HG03097 (cell line): Measurements from ENCODE around the gene G3BP2.
"Not testable (repeated sequence)": the region's sequence is repeated elsewhere in the genome, so short reads cannot be mapped to it uniquely, and the experiment has no call there.

Source experiments
- ATAC-seq: cut with Tn5 transposase; IDR thresholded peaks from one replicate; pipeline ENCODE4 v1.9.1; 2021; ENCODE audit not compliant: unreplicated experiment, low FRiP score

G3BP2 gene

DNA sequence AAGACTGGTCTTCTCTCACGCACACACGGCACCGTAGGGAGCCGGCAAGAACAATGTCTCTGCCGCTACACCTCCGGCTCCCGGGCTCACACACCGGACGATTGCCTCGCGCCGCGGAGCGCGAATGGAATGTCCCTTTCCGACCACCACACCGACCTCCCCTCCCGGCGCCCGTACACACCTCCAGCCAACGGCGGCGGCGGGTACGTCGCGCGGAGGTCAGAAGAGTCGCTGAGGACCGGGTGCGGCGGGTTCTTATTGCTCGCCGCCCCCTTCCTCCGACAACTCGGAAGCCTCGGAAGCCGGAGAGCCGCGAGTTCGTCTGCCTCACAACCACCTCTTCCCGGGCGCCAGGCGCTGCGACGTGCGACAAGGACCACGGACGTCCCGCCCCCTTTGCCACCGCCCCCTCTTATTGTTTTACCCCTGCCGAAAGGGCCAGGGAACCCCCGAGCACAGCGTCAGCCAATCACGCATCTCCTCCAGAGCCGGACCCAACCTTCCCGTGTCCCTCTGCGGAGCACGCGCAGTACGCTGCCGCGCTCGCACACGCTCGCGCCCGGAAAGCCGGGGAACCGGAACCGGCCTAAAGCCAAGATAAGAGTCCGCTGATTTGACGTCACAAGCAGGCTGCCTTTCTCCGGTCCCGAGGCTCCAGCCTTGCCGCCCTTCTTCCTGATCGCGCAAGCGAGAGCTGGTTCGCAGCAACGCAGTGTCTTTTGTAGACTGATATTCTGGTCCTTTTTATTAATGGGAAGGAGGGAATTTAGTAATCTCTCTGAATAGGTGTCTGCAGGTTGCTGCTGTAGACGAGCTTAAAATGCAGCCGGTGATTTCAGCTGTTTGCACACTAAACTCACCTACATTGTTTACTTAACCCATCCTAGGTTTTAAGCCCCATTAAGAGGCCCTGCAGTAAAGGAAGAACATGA lies at the start of gene G3BP2:
Gene G3BP2 (minus strand): TSS at position 385 of the 932 bp plus-strand sequence. CDS start 11,386 bp downstream, outside the sequence.
- peak; percentile 92 for ATAC-seq

DNA sequence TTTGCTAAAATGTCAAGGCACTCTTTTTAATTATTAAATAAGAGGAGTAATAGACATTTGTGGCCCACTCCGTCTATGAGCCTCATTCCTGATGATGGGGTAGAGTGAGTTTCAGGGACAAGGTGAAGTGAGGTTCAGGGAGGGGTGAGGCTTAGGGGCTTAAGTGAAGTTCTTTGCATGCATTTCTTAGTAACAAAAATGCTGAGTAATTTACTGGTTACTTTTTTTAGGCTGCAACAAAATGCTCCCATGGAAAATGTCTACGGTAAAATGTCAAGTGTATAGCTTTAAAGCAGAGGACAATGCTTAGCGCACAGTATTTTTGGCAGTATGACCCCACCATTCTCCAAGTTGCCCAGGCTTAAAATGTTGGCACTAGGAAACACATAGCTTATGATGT lies 49.2 kb upstream of the G3BP2 start:
- ATAC-seq, result no peak

DNA sequence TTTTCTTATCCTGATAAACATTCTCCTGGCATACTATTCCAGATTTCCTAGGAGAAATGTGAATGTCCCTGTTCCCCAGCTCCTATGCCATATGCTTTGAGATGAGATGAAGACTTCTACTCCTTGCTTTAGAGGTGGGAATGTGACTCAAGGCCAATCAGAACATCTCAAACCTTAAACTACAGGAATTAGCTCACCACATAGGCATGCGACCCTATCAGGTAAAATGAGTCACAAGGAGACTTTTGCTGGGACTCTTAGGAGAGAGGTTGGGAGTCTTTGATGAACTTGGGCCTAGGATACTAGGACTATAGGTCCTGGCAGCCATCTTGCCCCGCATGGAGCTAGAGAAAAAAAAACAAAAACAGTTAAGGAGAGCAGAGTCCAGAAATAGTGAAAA lies 45.3 kb upstream of the G3BP2 start:
- ATAC-seq, result no peak

DNA sequence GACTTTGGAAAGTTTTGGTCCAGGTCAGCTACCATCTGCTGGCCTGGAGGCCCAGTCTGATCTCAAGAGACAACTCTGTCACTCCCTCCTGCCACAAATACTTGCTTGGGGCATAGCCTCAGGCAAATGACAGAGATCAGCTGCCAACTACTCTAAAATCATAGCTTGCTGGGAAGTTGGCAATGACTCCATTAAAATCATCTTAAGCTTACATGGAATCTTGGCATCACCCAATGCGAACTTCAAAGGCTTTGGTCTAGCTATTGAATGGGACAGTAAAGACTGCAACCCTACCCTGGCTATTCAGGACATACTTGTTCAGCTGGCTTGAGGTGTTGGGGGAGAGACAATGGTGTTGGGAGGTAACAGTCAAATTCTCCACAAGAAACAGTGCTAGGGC lies 44.2 kb upstream of the G3BP2 start:
- ATAC-seq, result no peak

DNA sequence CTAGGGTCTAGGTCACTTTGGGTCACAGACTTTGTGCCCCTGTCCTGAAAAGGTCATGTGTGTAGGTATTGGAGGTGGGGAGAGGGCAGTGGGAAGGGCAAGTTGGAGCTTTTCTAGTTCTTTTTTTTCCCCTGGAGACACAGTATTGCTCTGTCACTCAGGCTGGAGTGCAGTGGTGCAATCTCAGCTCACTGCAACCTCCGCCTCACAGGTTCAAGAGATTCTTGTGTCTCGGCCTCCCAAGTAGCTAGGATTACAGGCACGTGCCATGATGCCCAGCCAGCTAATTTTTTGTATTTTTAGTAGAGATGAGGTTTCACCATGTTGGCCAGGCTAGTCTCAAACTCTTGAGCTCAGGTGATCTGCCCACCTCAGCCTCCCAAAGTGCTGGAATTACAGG lies 42.8 kb upstream of the G3BP2 start:
- not testable (repeated sequence) for ATAC-seq

DNA sequence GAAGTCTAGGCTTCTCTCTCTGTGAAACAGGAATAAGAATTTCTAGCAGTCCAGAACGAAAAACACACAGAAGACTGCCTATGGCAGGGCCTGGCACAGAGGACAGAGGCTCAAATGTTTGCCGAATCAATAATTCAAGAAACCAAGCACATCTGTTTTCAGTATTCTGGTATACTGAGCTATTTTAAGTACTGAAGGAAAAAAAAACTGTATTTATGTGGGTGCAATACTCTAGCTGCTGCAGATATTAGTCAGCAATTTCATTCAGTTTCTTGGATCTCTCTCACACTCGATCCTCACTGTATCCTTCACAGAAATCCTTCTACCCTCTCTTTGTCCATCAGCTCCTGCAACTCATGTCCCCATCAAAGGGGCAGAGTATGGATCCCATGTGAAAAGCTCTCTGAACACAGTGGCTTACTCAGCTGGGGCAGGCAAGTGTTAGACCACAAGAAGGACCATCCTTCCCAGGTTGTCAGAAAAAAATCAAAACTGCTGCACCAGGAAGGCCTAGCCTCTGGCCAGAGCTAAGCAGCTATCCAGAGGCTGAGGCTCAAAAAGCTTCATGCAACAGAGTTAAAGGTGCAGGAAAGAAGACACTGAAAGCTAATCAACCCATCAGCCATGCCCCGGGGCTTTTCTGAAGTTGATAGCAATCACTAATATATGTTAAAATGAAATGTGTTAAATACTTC lies 42.0 kb upstream of the G3BP2 start:
- ATAC-seq, result no peak

DNA sequence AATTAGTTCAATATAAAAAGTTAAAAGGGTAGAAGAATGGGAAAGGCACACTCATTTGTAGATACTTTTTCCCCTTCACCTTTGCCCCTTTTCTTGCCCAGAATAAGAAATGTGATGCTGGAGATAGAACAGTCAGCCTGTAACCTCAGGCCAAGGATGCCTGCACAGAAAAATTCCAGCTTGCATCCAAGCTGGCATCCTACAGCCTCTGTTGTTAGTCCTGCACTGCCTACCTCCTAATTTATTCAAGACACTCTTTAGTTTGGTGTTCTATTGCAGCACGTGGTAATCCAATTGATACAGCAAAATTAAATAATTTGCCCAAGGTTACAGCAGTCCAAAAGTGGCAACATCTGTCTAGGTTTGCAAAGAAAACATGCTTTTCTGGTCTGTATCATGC lies 41.5 kb upstream of the G3BP2 start:
- no peak for ATAC-seq

DNA sequence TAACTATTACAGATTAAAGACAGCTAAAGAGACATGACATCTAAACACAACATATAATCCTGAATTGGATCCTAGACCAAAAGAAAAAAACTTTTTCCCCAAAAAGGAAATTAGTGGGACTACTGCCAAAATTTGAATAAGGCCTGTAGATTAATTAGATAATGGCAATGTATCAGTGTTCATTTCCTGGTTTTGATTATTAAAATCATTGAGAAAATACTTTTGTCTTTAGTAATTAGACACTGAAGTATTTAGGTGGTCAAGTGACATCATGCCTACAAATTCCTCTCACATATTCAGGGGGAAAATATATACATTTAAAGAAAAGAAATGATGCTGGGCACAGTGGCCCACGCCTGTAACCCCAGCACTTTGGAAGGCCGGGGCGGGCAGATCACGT lies 40.8 kb upstream of the G3BP2 start:
- ATAC-seq, result no peak

DNA sequence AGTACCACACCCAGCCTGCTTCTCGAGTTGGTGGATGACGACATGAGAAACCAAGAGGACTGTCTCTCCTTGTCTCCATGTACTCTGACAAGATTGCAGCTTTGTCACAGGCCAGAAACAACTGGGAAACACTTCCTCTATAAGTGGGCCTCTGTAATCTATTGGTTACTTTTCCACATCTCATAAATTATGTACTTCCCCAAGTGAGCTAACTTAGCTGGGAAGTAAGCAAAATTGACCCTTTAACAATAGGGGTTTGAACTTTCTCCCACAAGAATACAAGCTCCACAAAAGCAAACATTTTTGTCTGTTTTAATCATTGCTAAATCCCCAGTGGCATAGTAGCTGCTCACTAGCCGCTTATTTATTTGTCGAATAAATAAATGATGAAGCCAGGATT lies 37.0 kb upstream of the G3BP2 start:
- ATAC-seq, result no peak

DNA sequence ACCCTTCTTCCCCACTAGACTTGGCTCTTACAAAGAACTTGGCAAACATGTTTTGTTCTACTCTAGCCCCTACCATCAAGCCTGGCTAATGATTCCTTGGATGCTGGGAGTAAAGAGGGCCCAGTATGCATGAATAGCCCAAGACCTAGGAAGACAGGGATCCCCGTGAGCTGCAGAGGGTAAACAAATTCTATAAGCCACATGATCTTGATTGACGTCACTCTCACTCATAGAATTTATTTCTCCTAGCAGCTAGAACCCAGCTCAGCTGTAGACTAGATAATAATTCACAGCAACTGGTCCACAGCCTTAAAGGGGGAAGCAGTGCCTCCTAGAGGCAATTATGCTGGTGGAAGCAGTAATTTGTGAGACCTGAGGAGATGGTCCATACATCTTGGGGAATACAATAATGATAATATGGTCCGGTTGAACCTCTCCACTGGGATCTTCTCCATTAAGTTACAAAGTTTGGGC lies 35.0 kb upstream of the G3BP2 start:
- no peak for ATAC-seq

DNA sequence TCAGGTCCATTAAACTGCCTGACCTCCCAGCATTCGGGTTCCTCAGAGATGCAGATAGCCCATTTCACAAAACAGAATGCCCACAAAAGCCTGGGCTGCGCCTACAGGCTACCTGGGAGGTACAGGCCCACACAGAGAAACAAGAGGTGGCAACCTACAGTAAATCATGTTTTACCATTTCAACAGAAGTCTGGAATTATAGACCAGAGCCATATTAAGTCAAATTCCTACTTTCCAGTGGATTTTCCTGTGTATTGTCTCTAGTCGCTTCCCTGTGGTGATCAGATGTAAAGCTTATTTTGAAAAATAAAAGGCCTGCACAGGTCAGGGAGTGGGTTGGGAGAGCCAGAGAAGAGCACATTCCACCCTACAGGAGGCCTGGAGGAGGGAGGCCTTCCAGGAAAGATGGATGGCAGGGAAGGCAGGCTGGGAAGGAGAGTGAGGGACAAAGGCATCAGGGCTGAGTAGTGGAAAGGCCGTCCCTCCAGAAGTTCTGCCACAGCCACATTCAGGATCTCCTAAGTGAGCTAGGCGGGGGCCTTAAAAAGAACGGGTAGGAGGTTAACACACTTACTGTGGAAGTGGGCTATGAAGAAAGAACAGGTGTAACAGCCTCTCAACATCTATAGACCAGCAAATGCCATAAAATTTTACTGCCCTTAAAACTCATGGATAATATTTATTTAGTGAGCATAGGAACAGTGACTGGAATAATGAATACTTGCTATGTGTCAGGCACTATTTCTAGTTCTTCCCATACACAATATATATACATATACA lies 32.2 kb upstream of the G3BP2 start:
- ATAC-seq, result no peak

DNA sequence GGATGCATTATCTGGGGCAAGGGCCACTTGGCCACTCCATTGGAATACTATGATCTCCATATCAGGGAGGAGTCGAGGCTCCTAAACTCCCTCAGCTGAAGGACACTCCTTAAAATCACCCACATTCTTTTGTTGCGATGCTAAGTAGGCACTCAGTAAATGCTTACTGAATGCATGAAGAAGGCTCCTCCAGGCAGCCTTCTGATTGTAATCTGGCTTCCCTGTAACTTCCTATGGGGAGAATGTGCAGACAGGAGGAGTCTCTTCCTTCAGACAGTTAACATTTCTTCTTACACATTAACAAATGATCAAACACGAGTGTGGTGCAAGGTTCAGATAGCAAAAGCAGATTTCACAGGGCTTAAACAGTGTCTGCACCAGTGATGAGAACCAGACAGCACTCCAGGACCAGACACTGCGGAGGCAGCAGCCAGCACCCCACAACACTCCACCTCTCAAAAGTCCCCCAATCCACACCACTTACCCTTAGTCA lies 29.8 kb upstream of the G3BP2 start:
- ATAC-seq, result no peak

DNA sequence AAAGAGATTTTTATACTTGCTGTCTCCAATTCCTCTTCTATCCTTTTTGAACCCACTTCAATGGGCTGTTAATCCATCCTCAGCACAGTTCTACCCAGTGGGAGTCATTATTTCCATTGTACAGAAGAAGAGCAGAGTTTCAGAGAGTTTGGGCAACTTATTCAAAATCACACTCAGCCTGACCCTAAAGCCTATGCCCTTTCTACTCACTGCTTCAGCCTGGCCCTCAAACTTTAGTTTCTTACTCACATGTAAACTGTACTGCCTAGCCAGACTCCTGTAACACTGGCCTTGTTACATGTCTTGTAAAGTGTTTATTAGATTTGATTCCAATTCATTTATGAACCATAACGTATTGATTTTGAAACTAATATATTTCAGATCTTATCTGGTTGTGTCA lies 26.1 kb upstream of the G3BP2 start:
- ATAC-seq, result no peak

DNA sequence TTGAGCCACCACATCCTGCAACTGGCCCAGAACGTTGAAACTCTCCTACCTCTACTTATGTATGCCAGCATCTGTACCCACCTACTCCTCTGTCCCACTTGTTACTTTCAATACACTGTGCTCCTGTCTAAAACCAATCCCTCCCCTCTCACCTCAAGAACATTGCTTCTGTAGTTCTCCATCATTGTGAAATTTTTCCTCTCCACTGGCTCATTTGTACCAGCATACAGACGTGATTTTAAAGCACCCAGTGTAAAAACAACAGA lies 25.7 kb upstream of the G3BP2 start:
- peak; percentile 48 for ATAC-seq

DNA sequence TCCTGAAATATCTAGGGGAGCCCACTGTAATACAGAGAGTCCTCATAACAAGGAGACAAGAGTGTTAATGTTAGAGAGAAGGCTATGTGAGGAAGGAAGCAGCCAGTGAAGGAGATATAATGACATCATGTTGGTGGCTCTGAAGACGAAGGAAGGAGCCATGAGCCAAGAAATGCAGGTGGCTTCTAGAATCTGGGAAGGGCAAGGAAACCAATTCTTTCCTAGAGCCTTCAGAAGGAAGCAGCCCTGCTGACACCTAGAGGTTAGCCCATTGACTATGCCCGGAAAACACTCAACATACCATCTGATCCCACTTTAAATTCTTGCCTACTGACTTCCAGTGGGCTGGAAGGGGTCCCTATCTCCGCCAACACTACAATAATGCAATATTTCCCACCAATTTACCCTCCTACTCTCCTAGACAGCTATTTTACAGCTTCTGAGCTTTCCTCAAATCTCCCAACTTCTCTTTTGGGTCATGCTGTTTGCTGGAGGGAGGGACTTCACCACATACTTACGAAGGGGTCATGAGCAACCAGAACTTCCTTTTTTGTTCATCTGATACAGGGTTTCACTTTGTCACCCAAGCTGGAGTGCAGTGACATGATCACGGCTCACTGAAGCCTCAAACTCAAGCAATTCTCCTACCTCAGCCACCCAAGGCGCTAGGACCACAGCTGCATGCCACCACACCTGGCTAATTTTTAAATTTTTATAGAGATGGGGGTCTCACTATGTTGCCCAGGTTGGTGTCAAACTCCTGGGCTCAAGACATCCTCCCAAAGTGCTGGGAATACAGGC lies 25.2 kb upstream of the G3BP2 start:
- peak; percentile 74 for ATAC-seq

DNA sequence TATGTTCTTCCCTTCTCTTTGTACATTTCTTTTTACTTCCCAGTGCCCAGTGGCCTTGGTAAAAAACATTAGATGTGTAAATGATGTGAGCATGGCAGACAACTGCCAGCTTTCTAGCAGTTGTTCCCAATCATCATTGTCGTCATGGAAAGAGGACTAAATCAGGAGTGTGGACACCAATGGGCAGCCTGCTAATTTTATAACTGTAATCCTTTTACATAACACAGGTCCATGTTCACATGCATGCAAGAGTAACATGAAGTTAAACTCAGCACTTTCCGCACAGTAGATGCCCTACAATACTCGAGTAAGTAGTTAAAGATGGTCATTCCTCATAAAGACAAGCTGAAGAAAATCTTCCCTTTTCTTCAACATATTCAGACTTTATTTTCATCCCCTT lies 23.4 kb upstream of the G3BP2 start:
- no peak for ATAC-seq

DNA sequence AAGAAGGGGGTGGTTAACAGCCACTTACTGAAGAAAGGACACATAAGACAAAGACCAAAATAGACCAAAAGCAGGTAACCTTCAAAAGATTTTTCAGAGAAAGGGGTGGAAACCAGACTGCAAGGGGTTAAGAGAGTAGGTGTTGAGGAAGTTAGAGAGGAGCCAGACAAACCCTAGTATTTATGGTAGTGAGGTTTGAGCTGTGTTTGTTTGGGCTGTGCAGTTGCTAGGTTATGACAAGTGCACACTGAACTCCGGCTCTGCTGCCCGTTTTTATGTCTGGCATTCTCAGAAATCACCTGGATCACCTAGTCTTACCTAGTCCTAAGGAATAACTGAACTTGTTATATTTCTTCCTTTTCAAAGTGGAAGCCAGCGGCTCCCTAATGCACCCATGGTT lies 22.9 kb upstream of the G3BP2 start:
- no peak for ATAC-seq

DNA sequence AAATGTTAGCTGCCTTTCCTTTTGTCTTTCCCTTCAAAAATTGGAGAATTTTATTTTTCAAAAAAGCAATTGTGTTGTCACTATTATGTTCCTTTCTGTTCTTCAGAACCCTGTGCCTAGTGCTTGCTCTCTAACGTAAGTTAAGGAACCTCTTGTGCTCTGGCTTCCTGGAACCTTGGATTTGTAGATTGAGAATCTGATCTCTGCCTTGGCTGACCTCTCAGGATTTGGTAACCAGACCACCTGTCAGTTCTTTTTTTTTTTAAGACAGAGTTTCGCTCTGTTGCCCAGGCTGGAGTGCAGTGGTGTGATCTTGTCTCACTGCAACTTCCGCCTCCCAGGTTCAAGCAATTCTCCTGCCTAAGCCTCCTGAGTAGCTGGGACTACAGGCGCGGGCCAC lies 18.9 kb upstream of the G3BP2 start:
- ATAC-seq, result not testable (repeated sequence)

DNA sequence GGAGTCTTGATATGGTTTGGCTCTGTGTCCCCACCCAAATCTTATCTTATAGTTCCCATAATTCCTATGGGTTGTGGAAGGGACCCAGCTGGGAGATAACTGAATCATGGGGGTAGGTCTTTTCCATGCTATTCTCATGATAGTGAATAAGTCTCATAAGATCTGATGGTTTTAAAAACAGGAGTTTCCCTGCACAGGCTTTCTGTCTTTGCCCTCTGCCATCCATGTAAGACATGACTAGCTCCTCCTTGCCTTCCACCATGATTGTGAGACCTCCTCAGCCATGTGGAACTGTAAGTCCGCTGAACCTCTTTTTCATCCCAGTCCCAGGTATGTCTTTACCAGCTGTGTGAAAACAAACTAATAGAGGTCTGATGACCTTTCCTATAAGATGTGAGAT lies 13.9 kb upstream of the G3BP2 start:
- ATAC-seq, result not testable (repeated sequence)

DNA sequence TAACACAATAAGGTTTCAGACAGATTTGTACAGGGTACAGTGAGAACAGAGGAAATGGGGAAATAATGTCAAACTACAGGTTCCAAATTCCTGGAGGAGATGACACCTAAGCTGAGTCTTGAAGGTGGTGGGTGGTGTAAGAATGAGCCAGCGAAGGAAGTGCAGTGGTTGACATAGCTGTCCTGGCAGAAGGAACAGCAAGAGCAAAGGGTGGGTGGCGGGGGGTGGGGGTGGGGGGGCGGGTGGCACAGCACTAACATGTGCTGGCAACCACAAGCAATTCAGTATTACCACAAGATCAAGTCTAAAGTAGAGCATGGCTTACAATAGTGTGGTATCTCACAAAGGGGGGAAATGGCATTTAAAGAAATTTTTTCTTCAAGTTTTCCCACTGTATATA lies 13.1 kb upstream of the G3BP2 start:
- ATAC-seq, result no peak
